NCI-H69 (cell line): ENCODE data around the gene SORCS2.
A peak's percentile ranks its signal among the peaks of the same experiment; 100 is the strongest.
"Not testable (repeated sequence)": the region's sequence is repeated elsewhere in the genome, so short reads cannot be mapped to it uniquely, and the experiment has no call there.

Experiments used
- DNase-seq: peaks from one replicate; lab custom pipeline; 2025; lab: John Stamatoyannopoulos, UW

Gene SORCS2

DNA sequence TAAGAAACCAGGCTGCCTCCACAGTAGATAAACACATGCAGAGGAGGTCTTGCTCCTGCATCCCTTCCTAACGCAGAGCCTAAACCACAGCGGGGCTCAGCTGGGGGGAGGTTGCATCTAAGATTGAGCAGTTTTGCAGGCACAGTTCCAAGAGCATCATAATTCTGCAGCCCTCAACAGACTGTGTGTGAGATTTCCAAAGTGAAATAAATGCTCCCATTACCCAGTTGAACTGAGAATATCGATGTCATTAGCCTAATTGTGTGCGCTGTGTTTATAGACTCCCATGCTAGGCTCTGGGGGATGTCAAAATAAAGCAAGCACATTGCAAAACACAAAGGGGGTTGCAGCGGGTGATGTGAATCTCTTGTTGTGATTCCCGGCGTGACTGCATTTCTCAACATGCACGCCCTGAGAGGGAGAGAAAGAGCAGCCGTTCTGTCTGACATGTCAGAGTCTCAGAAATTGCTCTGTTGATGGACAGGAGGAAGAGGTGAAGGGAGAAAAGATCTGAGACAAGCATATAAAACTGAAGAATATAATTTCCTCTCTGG is 392.3 kb downstream of the SORCS2 start:
- no peak for DNase-seq

DNA sequence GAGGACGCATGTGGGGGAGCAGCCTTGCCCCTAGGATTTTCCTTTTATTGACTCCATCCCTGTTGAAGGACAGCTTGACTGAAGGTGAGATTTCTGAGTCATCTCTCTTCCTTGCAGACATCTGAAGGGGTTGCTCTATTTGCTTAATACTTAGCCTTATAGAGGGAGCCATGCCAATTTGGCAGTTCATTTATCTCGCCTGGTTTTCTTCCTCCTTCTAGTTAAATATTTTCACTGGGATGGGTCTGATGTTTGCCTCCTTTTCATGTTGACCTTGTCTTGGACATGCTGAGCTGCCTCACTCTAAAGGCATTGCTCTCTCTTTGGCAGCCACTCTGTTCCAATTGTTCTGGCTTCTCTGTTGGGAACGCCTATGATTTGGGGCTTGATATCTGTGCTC is 393.4 kb downstream of the SORCS2 start:
- no peak for DNase-seq

DNA sequence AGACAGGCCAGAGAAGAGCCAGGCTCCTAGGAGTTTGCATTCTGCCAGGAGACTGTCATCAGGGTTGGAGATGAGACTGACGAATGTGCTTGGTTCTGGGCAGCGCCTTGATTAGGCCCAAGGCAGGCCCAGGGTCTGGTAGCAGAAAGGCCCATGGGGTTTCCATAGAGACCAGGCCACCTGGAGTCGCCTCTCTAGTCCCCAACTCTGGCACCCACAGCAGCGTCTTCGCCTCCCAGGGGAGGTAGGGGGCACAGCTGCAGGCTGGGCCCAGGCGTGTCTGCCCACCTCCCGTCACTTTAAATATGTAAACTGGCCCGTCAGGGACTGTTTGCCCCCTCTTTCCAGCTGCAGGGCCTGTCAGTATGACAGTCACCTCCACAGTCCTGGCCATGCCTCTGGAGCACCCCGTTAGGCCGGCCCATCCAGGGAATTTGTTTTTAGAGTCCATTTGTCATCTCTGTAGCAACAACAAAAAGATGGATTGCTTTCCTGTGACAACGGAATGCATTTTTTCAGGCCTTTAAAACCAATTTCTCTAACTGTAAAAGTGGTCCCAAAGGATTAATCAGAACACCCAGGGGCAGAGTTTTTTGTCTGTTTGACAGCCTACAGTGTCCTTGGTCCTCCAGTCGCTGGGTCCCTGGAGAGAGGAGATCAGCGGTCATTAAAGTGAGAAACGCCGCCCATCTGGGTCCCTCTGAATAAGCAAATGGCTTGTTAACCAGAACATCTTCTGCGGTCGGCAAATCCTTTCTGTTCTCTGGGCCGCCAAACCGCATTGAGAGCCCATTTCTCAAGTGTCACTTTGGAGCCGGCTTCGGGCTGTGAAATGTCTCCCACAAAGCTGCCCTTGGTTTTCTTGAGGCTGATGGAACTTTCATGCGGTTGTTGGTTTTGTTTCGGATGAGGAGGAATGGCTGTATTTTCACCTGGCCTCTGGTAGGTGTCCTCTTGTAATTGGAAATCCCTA is 395.4 kb downstream of the SORCS2 start:
- DNase-seq = no peak

DNA sequence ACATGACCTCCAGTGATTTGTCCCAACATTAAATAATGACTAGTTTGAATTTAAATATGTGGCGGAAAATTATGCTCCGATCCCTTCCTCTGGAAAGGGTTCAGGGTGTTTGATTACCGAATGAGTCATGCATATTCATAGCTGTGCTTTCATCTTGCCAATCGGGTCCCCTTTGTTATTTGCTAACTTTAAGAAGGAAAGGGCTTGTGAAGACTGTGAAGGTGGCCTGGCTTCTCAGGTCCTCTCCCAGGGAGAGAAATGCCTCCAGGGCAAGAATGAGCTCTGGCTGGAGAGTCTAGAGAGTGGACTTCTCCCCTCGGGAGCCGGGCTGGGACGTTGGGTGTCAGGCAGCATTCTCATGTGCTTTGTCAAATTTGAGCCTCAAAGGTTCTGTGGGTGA is 397.9 kb downstream of the SORCS2 start:
- DNase-seq = peak; percentile 8

DNA sequence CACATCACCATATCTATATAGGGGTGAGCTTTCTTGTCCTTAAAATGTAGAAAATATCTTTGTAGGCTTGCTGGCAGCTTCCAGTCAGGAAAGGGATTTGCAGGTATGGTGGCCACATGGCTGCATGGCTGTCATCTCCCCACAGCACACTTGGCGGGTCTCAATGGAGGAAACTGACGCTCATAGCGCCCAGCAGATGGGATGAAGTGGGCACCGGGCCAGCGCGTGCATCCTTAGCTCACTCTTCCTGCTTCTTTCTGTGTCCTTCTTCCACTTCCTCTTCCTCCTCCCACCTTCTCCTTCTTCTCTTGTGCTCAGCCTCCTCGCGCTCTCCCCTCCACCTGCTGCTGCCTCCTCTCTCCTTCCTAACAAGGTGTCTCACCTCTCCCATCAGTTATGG is 398.6 kb downstream of the SORCS2 start:
- no peak for DNase-seq

DNA sequence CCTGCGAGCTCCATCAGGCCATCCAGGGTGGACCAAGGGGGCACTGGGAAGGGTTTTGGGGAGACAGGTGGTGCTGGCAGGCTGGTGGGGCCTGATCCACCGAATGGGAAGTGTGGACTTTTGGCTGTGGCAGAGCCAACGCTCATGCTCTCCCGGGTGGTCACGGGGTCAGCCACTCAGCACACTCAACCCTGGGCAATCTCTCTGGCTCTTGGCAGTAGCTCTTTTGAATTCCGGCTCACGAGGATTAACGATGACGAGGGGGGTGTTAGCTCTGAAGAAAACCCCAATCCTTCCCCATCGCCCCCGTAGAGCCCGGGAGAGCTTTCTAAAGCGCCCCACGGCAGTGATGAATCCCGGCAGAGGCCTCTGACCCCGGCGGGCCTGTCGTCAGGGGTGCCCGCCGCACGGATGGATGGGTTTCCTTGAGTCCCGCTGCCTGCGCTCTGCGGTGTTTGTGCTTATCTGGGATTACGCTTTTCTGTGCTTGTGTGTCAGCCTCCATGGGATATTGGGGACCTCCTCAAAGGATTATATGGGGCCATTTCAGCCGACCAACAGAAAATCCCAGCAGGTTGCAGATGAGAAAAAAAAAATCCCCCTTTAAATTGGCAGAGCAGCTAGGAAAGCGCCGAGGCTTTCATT is 399.2 kb downstream of the SORCS2 start:
- no peak for DNase-seq

DNA sequence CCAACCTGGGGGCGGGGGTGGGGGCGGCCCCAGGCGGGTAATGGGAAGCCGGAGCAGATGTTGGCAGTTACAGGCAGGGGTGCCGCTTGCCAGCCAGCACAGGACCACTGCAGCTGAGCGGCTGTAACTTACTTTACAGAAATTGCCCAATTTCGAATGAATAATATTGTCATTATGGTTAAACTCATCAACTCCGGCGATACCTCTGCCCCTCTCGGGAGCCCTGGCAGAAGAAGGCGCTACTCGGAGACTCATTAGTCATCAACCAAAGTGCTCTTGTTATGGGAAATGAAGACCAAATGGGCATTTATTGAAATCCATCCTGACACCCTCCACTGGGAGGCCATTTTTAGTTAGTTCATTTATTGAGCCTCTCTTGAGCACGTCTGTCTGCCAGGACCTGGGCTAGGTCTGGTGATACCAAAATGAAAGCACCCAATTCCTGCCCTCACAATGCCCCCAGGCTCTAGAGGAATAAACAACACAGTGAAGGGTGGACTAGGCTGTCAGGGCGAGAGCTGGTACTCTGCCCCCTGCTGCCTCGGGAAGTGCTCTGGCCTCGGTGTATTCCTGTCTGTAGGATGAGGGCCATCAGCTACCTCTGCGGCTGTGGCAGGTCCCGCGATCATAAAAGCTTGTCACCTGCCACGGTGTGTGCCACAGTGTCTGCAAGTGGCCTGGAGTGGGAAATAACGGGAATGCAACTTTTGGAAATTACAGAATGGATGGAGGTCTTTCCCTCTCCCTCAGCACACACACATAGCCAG is 401.5 kb downstream of the SORCS2 start:
- peak; percentile 20 for DNase-seq

DNA sequence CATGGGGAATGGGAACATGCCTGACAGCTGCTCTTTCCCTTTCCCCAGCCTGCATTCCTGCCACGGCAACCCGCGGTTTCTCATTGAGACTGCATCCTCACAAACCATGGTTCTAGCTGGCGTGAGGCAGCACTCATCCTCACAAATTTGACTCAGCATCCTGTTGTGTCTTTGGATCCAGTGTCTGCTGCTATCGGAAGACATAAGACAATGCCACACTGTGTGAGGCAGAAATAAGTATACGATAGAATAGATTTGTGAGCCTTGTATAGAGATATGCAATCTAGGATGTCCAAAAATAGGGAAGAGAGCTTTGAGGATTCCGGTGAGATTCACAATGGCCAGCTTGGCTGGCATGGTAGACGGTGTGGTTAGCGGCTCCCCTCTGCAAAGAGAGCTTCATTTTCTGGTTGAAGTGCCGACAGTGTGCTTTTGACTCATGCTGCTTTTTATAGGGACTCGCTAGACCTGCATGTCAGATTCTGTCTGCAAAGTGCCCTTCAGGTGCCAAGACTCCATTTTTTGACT is 403.7 kb downstream of the SORCS2 start:
- no peak for DNase-seq

DNA sequence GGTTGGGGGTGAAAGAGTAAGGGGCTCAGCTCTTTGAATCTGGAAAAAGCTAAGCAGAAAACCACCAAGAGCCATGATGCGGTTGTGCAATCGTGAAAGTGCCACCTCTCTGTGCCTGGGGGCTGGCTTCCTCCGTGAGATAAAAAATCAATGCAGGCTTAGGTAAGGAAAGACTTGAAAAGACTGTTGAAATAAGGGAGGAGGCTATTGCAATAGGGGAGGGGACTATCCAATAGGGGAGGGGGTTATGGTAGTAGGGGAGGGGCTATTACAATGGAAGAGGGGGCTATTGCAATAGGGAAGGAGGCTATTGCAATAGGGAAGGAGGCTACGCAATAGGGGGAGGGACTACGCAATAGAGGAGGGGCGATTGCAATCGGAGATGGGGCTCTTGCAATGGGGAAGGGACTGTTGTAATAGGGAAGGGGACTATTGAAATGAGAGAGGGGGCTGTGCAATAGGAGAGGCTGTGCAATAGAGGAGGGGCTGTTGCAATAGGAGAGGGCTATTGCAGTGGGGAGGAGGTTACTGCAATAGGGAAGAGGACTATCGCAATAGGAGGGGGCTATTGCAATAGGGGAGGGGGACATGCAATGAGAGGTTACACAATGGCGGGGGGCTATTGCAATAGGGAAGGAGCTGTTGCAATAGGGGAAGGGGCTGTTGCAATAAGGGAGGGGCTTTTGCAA is 404.7 kb downstream of the SORCS2 start:
- no peak for DNase-seq

DNA sequence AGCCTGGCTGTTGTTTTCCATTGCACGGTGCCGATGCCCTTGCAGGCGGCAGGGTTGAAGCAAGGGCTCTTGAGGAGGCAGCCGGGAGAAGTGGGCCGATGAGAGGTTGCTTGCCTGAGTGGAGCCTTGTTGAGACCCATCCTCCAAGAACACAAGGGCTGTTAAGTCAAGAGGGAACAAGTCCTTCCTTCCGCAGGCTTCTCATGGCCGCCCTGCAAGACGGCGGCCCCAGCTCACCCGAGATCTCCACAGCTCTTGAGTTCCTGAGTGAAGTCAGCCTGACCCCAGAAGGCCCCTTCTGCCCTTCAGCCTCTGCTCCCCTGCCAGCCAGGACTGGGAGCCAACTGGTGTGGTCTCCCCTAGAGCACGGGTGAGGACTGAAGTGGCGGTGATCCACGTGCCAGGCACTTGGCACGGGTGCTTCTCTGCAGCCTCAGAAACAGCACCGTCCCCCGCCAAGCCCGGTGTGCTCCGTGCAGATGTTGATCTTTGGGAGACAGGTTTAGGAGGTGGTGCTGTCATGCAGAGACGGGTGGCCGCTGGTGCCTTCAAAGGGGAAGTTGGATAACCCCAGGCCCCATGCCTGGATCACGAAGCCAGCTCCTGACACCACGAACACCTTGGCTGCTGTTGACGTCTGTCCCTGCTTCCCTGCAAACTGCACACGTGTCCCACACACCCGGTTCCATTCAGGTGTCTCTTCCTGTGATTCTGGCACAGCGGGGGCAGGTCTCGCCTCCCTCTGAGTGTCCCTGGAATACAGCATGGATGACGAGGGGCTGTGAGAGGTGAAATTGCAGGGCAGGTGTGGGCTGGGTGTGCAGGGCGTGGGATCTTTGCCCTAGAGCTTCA is 406.8 kb downstream of the SORCS2 start:
- DNase-seq = no peak

DNA sequence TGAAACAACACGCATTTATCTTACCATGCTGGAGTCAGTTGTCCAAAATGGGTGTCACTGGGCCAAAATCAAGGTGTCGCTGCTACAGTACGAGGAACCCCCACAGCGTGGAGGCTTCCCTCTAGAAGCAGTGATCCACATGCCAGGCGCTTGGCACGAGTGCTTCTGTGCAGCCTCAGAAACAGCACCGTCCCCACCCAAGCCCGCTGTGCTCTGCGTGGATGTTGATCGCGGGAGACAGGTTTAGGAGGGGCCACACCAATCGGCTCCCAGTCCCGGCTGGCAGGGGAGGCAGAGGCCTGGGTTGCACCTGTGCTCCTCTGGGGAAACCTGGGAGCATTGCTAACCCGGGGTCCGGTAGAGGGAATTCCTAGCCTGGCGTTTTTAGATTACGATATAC is 407.9 kb downstream of the SORCS2 start:
- no peak for DNase-seq

DNA sequence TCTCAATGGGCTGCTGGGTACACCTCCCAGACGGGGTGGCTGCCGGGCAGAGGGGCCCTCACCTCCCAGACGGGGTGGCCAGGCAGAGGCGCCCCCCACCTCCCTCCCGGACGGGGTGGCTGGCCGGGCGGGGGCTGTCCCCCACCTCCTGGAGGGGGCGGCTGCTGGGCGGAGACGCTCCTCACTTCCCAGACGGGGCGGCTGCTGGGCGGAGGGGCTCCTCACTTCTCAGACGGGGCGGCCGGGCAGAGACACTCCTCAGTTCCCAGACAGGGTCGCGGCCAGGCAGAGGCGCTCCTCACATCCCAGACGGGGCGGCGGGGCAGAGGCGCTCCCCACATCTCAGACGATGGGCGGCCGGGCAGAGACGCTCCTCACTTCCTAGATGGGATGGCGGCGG is 409.8 kb downstream of the SORCS2 start:
- DNase-seq = not testable (repeated sequence)

DNA sequence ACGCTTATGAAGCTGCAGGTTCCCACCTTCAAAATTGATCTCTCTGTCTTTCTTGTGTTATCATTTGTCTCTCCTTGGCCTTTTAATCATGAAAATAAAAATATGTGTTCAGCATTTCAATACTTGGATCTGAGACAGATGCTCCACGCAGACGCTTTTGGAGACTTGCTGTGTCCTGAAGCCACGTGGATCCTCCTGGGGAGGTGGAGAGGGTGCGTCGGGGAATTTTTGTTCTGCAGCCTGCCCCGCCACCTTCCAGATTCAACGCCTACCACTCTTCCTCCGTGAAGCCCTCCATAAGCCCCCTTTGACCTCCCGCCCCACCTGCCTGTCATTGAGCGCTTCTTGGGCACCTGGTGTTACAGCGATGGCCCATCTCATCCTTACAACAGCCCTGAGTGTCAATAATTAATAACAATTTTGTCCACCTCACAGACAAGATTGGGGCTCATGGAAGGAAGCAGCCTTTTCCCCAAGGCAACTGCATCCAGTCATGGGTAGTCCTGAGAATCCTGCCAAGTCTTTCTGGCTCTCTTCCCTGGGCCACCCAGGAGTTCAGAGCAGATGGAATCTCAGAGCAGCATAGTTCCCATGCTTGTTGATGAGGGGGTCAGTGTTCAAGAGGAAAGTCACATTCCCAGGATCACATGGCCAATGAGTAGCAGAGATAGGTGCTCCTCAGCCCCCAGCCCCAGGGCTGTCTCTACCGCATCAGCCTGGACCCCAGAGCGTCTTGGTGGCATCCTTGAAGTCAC is 415.0 kb downstream of the SORCS2 start:
- no peak for DNase-seq

DNA sequence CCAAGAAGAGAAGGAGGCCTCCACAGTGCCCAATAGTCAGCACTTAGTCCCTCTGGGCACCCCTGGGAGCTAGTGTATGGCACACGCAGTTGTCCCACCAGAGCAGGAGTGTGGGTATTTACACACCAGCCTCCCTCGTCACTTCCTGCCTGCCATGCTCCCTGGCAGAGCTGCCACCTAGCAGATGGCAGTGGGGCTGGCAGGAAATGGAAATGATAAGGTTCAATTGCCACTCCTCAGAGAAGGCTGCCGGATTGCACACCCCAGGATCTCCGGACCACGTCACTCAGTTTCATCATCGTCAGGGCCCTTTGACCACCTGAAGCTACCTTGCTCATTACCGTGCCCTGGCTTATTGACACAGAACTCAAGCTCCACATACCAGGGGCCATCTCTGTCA is 415.7 kb downstream of the SORCS2 start:
- DNase-seq = peak; percentile 20

DNA sequence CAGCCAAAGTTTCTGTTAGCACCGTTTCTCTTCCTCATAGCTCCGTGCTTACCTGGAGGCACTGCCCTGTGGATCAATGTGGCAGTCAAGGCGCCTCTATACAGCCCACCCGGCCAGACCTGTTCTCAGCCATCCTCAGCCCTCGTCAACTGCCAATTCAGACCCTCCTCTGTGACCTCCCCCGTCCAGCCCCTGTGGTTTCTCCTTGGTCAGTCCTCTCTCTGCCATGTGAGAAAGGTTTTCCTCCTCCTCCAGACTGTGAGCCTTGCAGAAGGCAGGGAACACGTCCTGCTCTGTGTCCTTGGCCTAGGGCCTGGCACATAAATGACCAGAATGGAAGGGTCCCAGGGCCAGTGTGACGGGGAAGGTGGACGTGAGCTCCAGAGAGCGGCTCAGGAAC is 417.0 kb downstream of the SORCS2 start:
- no peak for DNase-seq

DNA sequence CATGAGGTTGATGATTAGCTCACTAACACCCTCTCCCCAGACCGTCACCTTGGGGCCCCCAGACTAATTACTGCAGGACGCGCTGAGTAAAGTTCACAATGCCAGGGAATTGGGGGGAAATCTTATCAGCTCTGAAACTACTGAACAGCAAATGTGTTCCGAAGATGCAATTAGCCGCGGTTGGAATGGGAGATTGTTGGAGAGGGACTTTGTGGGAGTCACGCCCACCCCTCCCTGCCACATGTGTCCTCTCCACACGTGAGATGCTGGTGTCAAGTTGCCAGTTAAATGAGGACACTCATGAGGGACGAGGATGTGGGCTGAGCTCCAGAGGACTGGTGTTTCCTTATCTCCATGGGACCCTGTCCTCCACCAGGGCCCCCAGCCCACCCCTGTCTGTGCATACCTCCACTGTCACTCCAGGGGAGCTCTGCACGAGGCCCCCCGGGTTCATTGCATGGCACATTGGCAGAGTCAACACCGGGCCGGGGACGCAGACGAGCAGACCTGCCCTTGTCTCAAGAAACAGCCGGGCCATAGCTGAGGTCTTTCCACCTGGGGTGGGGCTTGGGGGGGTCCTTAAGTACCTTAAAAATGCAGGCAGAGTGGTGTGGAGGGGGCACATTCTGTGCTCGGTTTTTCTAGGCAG is 417.8 kb downstream of the SORCS2 start:
- no peak for DNase-seq

DNA sequence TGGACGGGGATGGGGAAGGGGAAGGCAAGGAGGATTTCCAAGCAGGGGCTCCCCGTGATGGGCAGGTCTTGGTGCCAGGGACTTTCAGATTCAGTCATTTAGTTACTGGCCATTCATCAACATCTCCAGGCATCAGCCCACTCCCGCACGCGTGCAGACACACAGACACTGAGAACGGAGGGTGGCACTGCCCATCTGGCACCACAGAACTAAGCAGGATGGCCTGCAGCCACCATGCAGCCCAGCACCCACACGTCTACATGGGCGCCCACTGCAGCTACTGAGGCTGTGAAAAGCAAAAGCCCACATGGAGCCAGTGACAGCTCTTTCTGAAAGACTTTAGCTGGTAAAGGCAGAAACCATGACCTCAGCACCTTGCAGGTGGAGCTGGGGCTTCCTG is 418.5 kb downstream of the SORCS2 start:
- no peak for DNase-seq

DNA sequence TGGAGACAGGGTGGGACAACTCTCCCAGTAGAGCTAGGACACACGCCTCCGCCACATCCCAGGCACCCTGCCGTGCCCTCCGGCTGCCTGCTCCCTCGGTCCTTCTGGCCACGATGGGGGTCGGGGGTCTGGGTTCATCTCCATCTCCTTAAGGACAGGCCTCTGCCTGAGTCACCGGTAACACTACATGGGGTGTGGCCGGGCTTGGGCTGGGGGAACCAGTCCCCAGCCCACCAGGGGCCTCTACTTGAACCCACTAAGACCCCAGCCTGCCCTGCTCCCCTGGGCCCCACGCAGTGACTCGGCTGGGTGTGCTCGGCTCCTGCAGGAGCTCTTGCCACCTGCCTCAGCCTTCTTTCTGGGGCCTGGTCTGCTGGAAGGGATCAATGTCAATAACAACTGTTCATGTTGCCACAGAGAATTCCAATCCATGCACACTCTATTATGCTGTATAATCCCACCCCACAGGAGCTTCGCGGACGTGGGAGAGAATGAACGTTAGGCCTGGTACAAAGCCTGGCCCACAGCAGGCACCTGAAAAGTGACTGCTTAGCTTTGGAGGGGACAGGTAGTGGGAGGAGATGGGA is 420.1 kb downstream of the SORCS2 start:
- DNase-seq = no peak
